HG03521 (cell line): ENCODE data around the gene ITK.
A peak's percentile ranks its signal among the peaks of the same experiment; 100 is the strongest.

Experiments used
- ATAC-seq: cut with Tn5 transposase; IDR thresholded peaks from one replicate; pipeline ENCODE4 v1.9.1; 2021; ENCODE audit warnings: mild to moderate bottlenecking, moderate library complexity; ENCODE audit not compliant: unreplicated experiment

The ITK gene

DNA sequence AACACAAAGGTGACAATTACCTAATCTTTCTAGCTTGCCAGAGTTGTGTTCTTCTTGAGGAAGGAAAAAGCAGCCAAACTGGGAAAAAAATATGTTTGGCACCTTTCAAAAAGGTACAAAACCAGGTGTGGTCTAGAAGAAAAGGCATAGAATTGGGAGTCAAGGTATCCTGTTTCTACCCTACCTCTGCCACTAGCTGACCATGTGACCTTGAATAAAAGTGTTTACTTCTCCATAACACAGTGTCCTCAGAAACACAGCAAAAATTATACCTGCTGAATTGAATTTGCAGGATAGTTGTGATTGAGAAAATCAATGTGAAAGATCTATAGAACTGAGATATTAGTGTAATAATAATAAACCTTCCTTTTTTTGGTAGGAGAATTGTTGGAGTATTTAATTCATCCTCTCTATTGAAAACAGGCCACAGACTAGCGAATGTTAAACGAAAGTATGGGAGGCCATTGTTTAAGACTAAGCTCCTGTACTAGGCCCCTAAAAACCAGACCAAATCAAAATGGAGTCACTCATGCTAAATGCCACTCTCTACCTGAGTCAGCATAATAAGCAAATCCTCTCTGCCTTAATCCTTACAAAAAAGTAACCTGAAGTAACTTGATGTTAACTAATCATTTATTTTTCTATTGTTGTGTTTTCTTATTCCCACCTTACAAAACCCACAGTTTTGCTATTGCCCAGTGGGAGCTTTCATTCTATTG lies 97.8 kb downstream of the ITK start:
- ATAC-seq: no peak

DNA sequence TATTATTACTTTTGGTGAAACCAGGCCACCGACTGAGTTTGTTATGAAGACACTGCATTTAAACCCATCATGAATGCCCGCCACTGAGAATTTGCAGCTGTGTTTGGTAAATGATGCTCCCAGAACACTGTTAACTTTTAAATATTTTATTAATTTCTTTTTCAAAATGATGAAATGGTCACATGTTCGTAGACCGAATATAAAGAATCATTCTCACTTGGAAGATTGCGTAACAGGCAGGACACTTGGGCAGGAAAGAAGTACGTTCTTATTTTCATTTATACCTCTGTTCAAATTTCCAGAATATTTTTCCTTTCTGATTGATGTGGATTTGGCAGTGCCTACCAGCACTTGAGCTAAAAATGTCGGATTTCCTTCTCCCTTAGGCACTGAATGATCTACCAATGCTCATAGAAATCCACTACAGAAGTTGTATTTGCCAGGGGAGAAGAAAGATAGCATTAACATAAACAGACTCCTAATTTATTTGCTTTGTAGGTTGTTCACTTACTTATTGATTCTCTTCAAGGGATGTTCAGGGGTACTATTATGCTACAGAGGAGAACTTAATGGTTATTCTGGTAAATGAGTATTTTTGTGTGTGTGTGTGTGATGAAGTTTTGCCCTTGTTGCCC lies 99.1 kb downstream of the ITK start:
- ATAC-seq: no peak

DNA sequence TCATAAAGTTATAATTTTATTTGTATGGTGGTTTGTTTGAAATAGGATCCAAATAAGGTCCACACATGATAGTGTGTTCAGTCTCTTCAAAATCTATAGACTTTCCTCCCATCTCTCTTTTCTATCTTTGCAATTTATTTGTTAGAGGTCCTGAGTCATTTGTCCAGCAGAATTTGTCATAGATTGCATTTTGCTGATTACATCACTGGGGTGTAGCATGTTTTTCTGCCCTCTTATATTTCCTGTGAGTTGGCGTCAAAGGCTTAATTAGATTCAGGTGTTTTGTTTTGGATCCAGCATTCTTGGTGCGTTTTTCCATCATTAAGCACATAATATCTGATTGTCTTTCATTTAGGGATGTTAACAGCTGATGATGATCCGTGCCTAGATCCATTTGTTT lies 100.3 kb downstream of the ITK start:
- ATAC-seq: no peak

DNA sequence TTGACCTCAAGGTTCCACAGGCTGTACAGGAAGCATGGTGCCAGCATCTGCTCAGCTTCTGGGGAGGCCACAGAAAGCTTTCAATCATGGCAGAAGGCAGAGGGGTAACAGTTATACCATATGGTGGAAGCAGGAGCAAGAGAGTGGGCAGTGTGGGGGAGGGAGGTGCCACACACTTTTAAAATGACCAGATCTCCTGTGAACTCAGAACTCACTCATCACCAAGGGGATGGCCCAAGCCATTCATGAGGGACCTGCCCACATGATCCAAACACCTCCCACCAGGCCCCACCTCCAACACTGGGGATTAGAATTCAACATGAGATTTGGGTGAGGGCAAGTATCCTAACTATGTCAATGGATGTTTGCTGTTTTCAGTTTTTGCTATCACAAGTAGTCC lies 101.5 kb downstream of the ITK start:
- ATAC-seq: no peak

- ATAC-seq: peak; percentile 99
Measured at GRCh38 chr5:157283434-157283833, 102.8 kb downstream of the ITK start.

DNA sequence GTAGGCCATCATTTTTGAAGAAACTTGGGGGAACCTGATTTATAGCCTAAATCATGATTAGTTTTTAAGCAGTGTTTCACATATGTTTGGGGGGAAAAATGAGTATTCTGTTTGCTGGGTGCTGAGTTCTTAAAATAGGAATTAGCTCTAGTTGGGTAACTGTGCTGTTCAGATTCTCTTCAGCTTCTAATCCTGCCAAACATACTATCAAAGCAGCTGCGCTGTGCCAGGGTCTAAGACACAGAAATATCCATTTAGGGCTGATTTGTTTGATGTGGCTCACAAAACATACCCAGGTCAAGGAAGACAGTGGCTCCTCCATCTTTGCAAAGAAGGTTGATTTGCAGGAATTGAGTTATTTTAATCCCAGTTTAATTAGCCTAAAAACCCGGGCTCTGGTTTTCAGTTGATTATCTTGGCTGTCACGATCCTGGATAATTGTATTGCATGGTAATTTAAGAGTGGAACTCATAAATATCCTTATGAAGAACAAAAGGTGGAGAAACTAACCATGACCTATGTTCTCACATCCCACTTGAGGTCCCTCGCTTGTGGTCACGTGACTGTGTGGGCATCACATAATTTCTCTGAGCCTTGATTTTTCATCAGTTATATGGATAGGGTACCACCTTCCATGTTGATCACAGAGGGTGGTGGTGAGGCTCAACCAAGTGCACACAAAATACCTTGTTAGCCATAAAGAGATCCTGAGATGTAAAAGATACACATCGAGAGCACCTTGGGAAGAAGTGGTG lies 104.0 kb downstream of the ITK start:
- no peak for ATAC-seq

DNA sequence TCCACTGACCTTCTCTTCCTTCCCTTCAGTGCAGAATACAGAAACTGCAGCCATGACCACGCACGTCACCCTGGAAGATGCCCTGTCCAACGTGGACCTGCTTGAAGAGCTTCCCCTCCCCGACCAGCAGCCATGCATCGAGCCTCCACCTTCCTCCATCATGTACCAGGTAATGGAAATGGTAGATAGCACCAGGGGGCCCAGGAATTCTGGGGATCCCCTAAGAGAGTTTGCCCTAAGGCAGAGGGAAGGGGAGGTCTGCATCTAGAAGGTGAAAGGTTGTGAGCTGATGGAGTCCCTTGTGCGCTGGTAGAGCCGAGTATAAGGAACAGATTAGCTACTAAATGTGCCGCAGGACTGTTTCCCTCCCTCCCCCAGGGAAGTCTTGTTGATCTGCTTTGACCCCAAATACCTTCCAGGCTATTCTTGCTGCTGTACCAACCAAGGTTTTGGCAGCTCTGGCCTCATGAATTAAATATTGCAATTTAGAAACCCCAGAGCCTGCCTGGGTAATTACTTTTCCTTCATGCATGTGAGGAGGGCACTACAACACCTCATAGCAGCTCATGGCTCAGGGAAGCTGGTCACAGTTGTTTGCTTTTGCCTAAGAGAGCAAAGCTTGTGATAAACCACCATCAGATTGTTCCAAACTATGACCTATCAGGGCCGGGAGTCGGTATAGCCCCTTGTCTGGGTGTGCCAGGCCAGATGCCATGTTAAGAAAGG lies 104.8 kb downstream of the ITK start:
- ATAC-seq: no peak

DNA sequence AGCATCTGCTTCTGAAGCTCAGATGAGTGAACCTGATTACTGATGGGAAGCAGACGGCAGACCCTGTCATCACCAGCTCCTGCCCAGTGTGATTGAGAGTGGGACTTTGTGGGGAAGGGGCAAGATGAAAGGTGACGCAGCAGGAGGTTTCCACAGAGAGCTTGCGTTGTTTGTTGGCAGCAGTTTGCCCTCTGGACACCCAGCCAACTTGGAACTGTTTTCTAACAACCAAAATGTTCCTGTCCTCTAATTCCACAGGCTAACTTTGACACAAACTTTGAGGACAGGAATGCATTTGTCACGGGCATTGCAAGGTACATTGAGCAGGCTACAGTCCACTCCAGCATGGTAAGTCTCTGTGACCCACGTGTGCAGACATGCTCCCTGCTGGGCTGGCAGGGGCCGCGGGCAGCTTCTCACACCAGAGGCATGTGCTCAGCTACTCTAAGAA lies 106.1 kb downstream of the ITK start:
- ATAC-seq: no peak

DNA sequence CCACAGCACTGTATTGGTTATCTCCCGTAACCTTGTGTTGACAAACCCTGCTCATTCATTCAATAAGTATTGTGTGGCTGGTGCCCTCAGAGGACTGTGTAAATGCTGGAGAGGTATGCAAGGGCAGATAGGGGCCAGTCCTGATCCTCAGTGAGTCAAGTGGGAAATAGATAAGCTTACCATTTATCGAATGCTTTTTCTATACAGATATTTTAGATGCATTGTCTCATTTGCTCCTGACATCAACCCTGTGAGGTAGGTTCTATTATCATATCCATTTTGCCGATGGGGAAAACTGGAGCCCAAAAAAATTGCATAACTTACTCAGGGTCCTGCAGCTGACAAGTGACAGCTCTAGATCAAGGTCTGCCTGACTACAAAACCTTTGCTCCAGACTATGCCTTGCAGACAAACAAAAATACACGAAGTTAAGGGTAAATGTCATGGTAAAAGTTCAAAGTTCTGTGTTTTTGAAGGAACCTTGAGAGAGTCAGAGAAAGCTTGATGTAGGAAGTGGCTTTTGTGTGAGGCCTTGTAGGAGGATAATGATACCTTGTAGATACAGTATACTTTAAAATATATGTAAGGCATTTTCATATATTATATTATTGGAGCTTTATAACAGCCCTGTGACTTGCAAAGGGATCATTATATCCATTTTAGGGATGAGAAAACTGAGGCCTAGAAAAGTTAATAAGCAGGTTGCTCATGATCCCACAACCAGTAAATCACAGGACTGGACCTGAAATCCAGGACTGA lies 107.9 kb downstream of the ITK start:
- ATAC-seq: no peak

DNA sequence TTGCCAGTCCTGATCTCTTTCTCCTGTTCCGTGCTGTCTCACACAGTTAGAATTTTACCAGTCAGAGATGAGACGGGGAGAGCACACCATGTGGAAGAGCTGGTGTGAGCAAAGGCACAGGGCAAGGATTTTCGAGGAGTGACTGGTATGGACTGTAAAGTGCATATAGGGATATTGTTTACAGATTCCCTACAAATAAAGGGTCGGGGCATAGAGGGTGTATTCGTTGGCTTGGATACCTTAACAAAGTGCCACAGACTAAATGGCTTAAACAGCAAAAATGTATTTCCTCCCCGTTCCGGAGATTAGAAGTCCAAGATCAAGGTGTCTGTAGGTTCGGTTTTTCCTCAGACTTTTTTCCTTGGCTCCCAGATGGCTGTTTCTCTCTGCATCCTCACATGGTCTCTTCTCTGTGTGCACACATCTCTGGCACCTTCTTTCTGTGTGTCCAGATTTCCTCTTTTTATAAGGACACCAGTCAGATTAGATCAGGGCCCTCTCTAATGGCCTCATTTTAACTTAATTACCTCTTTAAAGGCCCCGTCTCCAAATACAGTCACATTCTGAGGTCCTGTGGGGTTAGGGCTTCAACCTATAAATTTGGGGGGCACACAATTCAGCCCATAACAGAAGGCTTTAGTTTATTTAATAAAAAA lies 108.7 kb downstream of the ITK start:
- ATAC-seq: no peak

DNA sequence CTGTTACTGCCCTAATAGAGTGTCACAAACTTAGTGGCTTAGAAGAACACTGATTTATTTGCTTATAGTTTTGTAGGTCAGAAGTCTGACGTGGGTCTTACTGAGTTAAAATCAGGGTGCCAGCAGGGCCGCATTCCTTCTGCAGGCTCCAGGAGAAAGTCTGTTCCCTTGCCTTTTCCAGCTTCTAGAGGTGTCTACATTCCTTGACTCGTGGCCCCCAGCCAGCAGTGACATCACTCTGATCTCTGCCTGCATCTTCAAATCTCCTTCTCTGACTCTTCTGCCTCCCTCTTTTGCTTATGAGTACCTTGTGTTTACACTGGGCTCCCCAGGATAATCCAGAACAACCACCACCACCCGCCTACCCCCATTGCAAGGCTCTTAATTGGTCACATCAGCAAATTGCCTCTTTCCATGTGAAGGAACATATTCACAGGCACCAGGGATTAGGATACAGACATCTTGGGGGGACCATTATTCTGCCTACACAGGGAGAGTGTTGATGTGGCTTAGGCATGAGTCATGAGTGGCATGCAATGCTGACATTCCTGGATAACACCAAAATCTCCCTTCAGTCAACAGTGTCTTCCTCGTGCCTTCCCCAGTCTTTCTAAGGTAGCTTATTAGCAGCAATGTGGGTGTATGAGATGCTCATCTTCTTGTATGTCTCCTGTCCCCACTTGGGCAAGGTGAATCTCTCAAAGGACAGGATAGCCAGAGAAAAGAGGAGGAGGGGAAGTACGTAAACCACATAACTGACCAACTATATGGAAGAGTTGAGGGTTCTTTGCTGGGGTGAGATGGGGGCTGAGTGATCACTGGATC lies 109.7 kb downstream of the ITK start:
- no peak for ATAC-seq

DNA sequence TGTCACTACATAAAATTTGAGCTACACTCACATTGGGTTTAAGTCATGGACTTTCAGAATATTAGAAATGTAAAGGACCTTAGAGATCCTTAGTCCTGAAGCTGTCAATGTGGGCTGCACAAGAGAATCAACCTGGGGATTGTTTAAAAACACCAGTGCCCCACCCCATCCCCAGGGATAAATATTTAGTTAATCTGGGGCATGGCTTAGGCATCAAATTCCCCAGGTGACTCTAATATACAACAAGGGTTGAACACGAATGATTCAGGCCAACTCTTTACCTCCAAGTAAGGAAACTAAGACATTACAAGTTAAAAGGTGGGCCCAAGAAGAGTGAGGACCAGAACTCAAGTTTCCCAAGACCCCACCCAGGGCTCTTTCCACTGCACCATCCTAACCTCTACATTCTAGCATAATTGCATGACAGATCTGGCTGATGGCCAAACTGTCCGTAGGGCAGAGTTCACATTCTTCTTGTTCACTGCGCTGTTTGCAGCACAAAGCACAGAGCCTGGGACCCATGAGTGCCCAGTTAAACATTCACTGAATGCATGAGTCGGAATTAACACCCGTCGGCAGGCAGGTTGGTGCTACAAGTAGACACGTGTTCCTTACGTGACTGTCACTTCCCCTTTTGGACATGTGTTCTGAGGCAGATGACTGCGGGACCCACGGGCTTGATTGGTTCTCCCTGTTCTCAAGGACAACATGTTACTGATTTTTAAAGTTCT lies 110.5 kb downstream of the ITK start:
- peak; percentile 88 for ATAC-seq

DNA sequence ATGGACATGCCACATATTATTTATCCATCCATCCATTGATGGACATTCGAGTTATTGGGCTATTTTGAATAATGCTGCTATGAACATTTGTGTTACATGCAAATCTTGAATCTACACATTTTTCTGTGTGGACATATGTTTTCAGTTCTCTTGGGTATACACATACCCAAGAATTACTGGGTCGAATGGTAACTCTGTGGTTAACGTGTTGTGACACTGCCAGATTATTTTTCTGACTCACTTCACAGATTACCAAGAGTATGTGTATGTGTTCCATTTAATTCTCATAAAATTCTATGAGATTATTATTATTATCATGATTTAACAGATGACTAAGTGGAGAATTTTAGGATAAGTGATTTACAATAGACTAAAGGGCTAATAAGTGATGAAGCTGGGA lies 112.0 kb downstream of the ITK start:
- no peak for ATAC-seq

DNA sequence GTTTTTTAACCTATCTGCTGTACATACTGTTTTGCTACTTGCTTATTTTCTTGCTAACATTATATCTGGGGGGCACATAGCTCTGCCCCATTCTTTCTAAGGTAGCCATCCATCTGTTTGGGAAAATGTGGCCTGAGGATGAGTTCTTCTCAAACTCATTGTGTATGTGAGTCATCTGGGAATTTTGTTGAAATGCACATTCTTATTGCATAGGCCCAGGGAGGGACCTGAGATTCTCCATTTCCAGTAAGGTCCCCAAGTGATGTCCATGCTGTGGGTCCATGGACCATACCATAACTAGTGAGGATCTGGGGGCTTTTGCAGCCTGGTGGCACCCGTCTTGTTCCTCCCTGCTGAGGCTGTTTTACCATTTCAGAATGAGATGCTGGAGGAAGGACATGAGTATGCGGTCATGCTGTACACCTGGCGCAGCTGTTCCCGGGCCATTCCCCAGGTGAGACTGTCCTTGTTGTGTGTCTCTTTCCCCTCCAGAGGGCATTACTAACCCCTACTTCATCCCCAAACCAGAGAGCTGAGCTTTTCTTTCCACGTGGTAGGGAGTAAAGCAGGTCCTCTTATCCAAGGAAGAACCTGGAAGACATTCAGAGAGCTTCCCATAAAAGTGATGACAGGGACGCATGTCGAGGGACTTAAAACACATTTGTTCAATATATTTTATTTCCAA lies 113.9 kb downstream of the ITK start:
- ATAC-seq: no peak

- no peak for ATAC-seq
Measured at GRCh38 chr5:157295247-157295646, 114.6 kb downstream of the ITK start.

GRCh38 chr5:157300564-157300963 lies 119.9 kb downstream of the ITK start:
- no peak for ATAC-seq

- ATAC-seq: no peak
Measured at GRCh38 chr5:157301066-157301465, 120.4 kb downstream of the ITK start.

- no peak for ATAC-seq
Measured at GRCh38 chr5:157303023-157303422, 122.4 kb downstream of the ITK start.
